Right cardiac atrium (tissue), 5 donors: ENCODE measurements around the gene INPP5J. TPM values are rescaled to one million over a fixed set of nuclear protein-coding genes. Genes with fewer than 3 reads are reported as not detected.

Experiments used
- ATAC-seq, 2 donors: fragments of 200-7000 bp; cut with Tn5 transposase; one replicate each; pipeline versions ENCODE4 v1.8.0 to v1.9.1; 2020; ENCODE audit warnings: moderate library complexity in 2 of 2, mild to moderate bottlenecking in 1 of 2
- DNase-seq, 3 donors: peaks; one replicate each; pipeline ENCODE4 v3.0.0-alpha.2; 2020
- H3K27ac ChIP-seq: one replicate; pipeline ENCODE4 v1.5.1; 2013; ENCODE audit warnings: mild to moderate bottlenecking, low read length, control low read depth, moderate library complexity
- H3K27me3 ChIP-seq: one replicate; pipeline ENCODE4 v1.6.1; 2013; ENCODE audit not compliant: control insufficient read depth, insufficient read depth
- H3K4me1 ChIP-seq: one replicate; pipeline ENCODE4 v1.6.1; 2013; ENCODE audit warnings: low read length; ENCODE audit not compliant: control insufficient read depth, insufficient read depth
- H3K4me3 ChIP-seq: one replicate; pipeline ENCODE4 v1.5.1; 2013; ENCODE audit warnings: low read length, control low read depth
- H3K9me3 ChIP-seq: one replicate; pipeline ENCODE4 v1.6.1; 2013; ENCODE audit warnings: low read length; ENCODE audit not compliant: control insufficient read depth
- WGBS: extraction: QIAGEN DNeasy Blood & Tissue Kit; methylation state at CpG from one replicate; pipeline ENCODE4 v1.1.7; 2013; 5-methylcytosine and 5-hydroxymethylcytosine counted together
- intact Hi-C, 4 donors: fragments of 100-400 bp; cut with DNase I; formaldehyde crosslinking; loops; one replicate each; pipeline versions ENCODE4 v1.11.0 to v1.14.0; 2022 to 2023
- polyA plus RNA-seq: library from polyadenylated mRNA; stranded (reverse); fragments of 200-250 nt; gene quantifications from one replicate; pipeline ENCODE4 v1.2.3, GENCODE V29; 2013
- total RNA-seq, 4 donors: library from RNA; stranded (reverse); fragmentation: NEBNext Ultra II Directional; extraction: Animal tissue kit (Norgen Biotek cat#: 25700); gene quantifications; one replicate each; pipeline ENCODE4 v1.2.1, GENCODE V29; 2021
- donor health status: healthy with polysubstance abuse.
- donor health status: DM: no; HTN: yes; CAD: no.
- donor health status: DM: no; HTN: no; CAD: no.
- donor health status: DM: no; HTN: yes; CAD: no; lungs with severe emphysema.
- donor health status: DM: yes; HTN: yes; CAD: no.

INPP5J gene
- total and polyA plus RNA-seq, 5 donors, result 28.8 to 62.1 (median 43.2) TPM

GRCh38 chr22:31081963-31082605 is 40.7 kb upstream of the INPP5J start:
- H3K9me3 ChIP-seq, result no peaks in the 10 kb centered on the region
- peaks cover 7% of the 10 kb centered on the region for H3K4me1 ChIP-seq
- ATAC-seq (no peak), DNase-seq (peak in 2 of 3 donors; percentile 29 to 51)
- peak overlapping the region; percentile 74 for H3K4me3 ChIP-seq
- intact Hi-C loops, result loop anchor here (5.0 to 10.0 kb wide), 4 partner anchors 115 to 153 kb away; partner anchors contain the start of genes MORC2 (in 3 of the 4) and TUG1 (in 3 of the 4)
- peak overlapping the region; percentile 71 for H3K27ac ChIP-seq
- 30% methylated on average over 6 of the region's 6 CpGs for WGBS
- no peaks in the 10 kb centered on the region for H3K27me3 ChIP-seq

- peak; percentile 1 to 28 for ATAC-seq
- intact Hi-C loops, result loop anchor here (5.0 to 10.0 kb wide), 4 partner anchors 115 to 152 kb away; partner anchors contain the start of genes MORC2 (in 3 of the 4) and TUG1 (in 3 of the 4)
- Histone ChIP-seq H3K27ac (peak overlapping the region; percentile 71), H3K4me1 (peaks cover 7% of the 10 kb centered on the region), H3K27me3 (no peaks in the 10 kb centered on the region), H3K4me3 (peak overlapping the region; percentile 74), H3K9me3 (no peaks in the 10 kb centered on the region)
- peak; percentile 83 to 89 (median 88) for DNase-seq
- WGBS, result 55% methylated on average over 11 of the region's 11 CpGs
Measured at GRCh38 chr22:31082606-31083376, 40.0 kb upstream of the INPP5J start.

GRCh38 chr22:31083377-31083768 is 39.4 kb upstream of the INPP5J start:
- 49% methylated on average over 3 of the region's 3 CpGs for WGBS
- DNase-seq (peak in 2 of 3 donors; percentile 59), ATAC-seq (no peak)
- Histone ChIP-seq H3K9me3 (no peaks in the 10 kb centered on the region), H3K4me3 (peak overlapping the region; percentile 74), H3K27ac (peak overlapping the region; percentile 82), H3K4me1 (peaks cover 7% of the 10 kb centered on the region), H3K27me3 (no peaks in the 10 kb centered on the region)
- intact Hi-C loops, result loop anchor here (5.0 to 10.0 kb wide), 4 partner anchors 116 to 151 kb away; partner anchors contain the start of genes MORC2 (in 3 of the 4) and TUG1 (in 3 of the 4)

GRCh38 chr22:31083923-31084810 is 38.6 kb upstream of the INPP5J start:
- WGBS, result 9% methylated on average over 18 of the region's 18 CpGs
- H3K4me1 ChIP-seq, result peaks cover 7% of the 10 kb centered on the region
- no peak for ATAC-seq

GRCh38 chr22:31084811-31085492 is 37.8 kb upstream of the INPP5J start:
- peaks cover 7% of the 10 kb centered on the region for H3K4me1 ChIP-seq
- WGBS, result under 1% methylated on average over 69 of the region's 69 CpGs
- H3K27ac ChIP-seq, result peak overlapping the region; percentile 82
- ATAC-seq (peak; percentile 82 to 83), DNase-seq (peak; percentile 94 to 98 (median 96))
- H3K4me3 ChIP-seq, result peak overlapping the region; percentile 55
- H3K9me3 ChIP-seq, result no peaks in the 10 kb centered on the region
- intact Hi-C loops, result loop anchor here (2.0 to 10.0 kb wide), 5 partner anchors 118 to 150 kb away; partner anchors contain the start of genes MORC2 (in 3 of the 4) and TUG1 (in 3 of the 4)
- no peaks in the 10 kb centered on the region for H3K27me3 ChIP-seq

More at GRCh38 chr22:31083923-31084810, 38.6 kb upstream of the INPP5J start:
- intact Hi-C loops, result loop anchor here (2.0 to 10.0 kb wide), 5 partner anchors 117 to 151 kb away; partner anchors contain the start of genes MORC2 (in 3 of the 4) and TUG1 (in 3 of the 4)
- H3K9me3 ChIP-seq, result no peaks in the 10 kb centered on the region
- DNase-seq, result no peak
- H3K27me3 ChIP-seq, result no peaks in the 10 kb centered on the region
- peak overlapping the region; percentile 82 for H3K27ac ChIP-seq
- H3K4me3 ChIP-seq, result peak overlapping the region; percentile 55

- intact Hi-C loops, result loop anchor here in 3 of 4 donors (2.0 to 10.0 kb wide), 3 partner anchors 137 to 149 kb away; no protein-coding TSS in a partner anchor
- peak overlapping the region; percentile 55 for H3K4me3 ChIP-seq
- 18% methylated on average over 13 of the region's 13 CpGs for WGBS
- H3K4me1 ChIP-seq, result peaks cover 6% of the 10 kb centered on the region
- H3K27me3 ChIP-seq, result no peaks in the 10 kb centered on the region
- peak overlapping the region; percentile 82 for H3K27ac ChIP-seq
- no peaks in the 10 kb centered on the region for H3K9me3 ChIP-seq
- ATAC-seq (peak; percentile 21 to 24), DNase-seq (peak; percentile 71 to 87 (median 85))
Measured at GRCh38 chr22:31085493-31085824, 37.3 kb upstream of the INPP5J start.

- DNase-seq, result peak in 1 of 3 donors; percentile 48
- ATAC-seq, result no peak
- 56% methylated on average over 3 of the region's 3 CpGs for WGBS
- intact Hi-C loops, result loop anchor here in 3 of 4 donors (2.0 to 10.0 kb wide), 3 partner anchors 137 to 149 kb away; no protein-coding TSS in a partner anchor
- no peaks in the 10 kb centered on the region for H3K9me3 ChIP-seq
- peaks cover 4% of the 10 kb centered on the region for H3K4me1 ChIP-seq
- no peak overlapping the region for H3K4me3 ChIP-seq
- peak overlapping the region; percentile 23 for H3K27ac ChIP-seq
- no peaks in the 10 kb centered on the region for H3K27me3 ChIP-seq
Measured at GRCh38 chr22:31085928-31086327, 36.8 kb upstream of the INPP5J start.

- WGBS, result 58% methylated on average over 8 of the region's 8 CpGs
- Histone ChIP-seq H3K27ac (peak overlapping the region; percentile 8), H3K4me3 (no peak overlapping the region), H3K4me1 (peaks cover 4% of the 10 kb centered on the region), H3K9me3 (no peaks in the 10 kb centered on the region), H3K27me3 (no peaks in the 10 kb centered on the region)
- DNase-seq, result peak in 1 of 3 donors; percentile 40
- no peak for ATAC-seq
- intact Hi-C loops, result loop anchor here in 2 of 4 donors (5.0 to 10.0 kb wide), 2 partner anchors 140 to 148 kb away; no protein-coding TSS in a partner anchor
Measured at GRCh38 chr22:31086703-31087330, 35.9 kb upstream of the INPP5J start.

GRCh38 chr22:31087744-31088215 is 35.0 kb upstream of the INPP5J start:
- Histone ChIP-seq H3K9me3 (no peaks in the 10 kb centered on the region), H3K27me3 (no peaks in the 10 kb centered on the region), H3K27ac (no peak overlapping the region), H3K4me1 (peaks cover 2% of the 10 kb centered on the region), H3K4me3 (no peak overlapping the region)
- ATAC-seq (no peak), DNase-seq (peak in 2 of 3 donors; percentile 57 to 59)
- 81% methylated on average over 21 of the region's 21 CpGs for WGBS
- intact Hi-C loops, result loop anchor here in 2 of 4 donors (5.0 to 10.0 kb wide), 2 partner anchors 140 to 147 kb away; no protein-coding TSS in a partner anchor
